Central memory CD8-positive, alpha-beta T cell (primary cell): ENCODE results near the gene SPX.

Source experiments
- ATAC-seq: fragments of 150-1000 bp; cut with Tn5 transposase; replicated peaks from 2 replicates; pipeline ENCODE4 v1.10.0; 2022; ENCODE audit warnings: mild to moderate bottlenecking, moderate FRiP score, moderate number of reproducible peaks; ENCODE audit not compliant: poor library complexity, severe bottlenecking; ENCODE audit errors: extremely low read depth
- DNase-seq, 2 donors: peaks; one replicate each; pipeline ENCODE4 v3.0.0; 2021; ENCODE audit warnings: low spot score in 2 of 2
- H3K27ac Mint-ChIP-seq: one replicate; pipeline ENCODE4 v1.8.0; 2022; ENCODE audit warnings: low read depth, mild to moderate bottlenecking, moderate library complexity, mixed read lengths
- H3K27me3 Mint-ChIP-seq: one replicate; pipeline ENCODE4 v1.8.0; 2022; ENCODE audit warnings: mixed read lengths
- H3K36me3 Mint-ChIP-seq: one replicate; pipeline ENCODE4 v1.8.0; 2022; ENCODE audit warnings: mild to moderate bottlenecking, moderate library complexity, mixed read lengths; ENCODE audit not compliant: insufficient read depth
- H3K4me1 Mint-ChIP-seq: one replicate; pipeline ENCODE4 v1.8.0; 2022; ENCODE audit warnings: mixed read lengths
- H3K4me3 Mint-ChIP-seq: one replicate; pipeline ENCODE4 v1.8.0; 2022; ENCODE audit warnings: mild to moderate bottlenecking, moderate library complexity, mixed read lengths
- H3K9me3 Mint-ChIP-seq: one replicate; pipeline ENCODE4 v1.8.0; 2022; ENCODE audit warnings: mixed read lengths

SPX gene, protein sequence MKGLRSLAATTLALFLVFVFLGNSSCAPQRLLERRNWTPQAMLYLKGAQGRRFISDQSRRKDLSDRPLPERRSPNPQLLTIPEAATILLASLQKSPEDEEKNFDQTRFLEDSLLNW

DNA sequence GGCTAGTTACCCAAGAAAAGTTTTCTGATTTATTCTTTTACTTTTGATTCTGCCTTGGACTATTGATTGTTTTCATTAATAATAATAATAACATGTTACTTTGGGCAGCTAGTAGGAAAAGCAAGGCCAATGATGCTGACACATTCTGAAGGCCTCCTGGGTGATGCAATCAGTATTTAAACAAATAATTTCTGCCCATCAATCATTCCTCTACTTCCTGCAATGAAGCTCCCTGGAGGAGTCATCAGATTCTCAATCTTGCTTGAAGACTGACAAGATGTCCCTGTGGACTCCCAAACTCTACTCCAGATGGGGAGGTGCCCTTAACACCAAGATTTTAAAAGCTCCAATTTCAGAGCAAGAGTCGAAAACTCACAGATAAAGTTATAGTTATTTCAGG is at the start of gene SPX:
Gene SPX, plus strand, starts transcription at position 244 of the 400 bp plus-strand sequence. CDS start 177 bp downstream, outside the sequence.
- DNase-seq (no peak), ATAC-seq (no peak)
- peak within 1 kb of the TSS; percentile 66 for H3K4me3 Mint-ChIP-seq
- peaks cover 3% of the 10 kb centered on the region for H3K36me3 Mint-ChIP-seq
- peaks cover 35% of the 10 kb centered on the region for H3K27me3 Mint-ChIP-seq
- no peaks in the 10 kb centered on the region for H3K4me1 Mint-ChIP-seq
- no peaks in the 10 kb centered on the region for H3K9me3 Mint-ChIP-seq
- H3K27ac Mint-ChIP-seq: no peak within 1 kb of the TSS

DNA sequence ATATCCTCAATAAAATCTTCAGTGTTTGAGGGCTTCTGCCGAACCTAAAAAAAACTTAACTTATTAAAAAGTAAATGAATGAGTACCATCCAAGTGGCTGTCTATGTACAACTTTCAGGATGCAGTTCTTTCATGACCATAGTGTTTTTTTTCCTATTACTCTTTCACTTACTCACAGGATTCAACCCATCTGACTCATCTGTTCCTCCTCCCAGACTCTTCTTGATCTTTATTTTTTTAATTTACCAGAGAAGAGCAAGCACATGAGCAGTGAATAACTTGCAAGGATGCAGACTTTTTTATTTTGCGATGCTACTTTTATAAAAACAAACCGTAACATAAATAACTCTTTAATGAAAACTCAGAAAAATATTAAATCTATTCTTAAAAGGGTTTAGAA is 49.1 kb upstream of the SPX start:
- peaks cover 25% of the 10 kb centered on the region for H3K36me3 Mint-ChIP-seq
- H3K9me3 Mint-ChIP-seq: no peaks in the 10 kb centered on the region
- ATAC-seq (no peak), DNase-seq (no peak)
- no peaks in the 10 kb centered on the region for H3K27me3 Mint-ChIP-seq
- H3K4me3 Mint-ChIP-seq: no peak overlapping the region
- H3K4me1 Mint-ChIP-seq: peaks cover 6% of the 10 kb centered on the region
- H3K27ac Mint-ChIP-seq: no peak overlapping the region

DNA sequence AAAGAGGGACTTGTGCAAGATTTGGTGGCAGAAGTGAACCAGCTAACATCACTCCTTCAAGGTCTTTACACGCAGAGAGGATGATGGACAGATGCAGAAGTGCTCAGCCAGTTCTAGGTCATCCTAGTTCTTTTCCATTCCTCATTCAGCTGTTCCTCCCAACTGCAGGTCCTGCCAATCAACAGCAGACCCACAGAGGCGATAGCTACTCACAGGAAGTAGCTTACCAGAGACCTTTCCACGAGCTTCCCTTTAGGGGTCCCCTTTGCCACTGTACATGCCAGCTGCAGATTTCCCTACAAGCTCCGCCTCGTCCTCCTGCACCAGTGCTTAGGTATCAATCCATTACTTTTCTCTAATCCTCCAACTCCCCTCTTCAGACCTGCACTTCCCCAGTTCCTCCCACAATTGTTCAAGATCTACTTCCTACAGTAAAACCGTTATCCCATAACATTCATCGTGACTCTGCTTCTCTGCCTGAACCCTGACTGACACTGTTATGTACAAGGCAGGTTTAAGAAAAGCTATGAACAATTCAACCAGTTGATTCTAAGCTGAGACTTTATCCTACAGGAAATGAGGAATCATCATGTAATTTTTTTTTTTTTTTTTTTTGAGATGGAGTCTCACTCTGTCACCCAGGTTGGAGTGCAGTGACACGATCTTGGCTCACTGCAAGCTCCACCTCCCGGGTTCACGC is 47.2 kb upstream of the SPX start:
- Mint-ChIP-seq H3K4me1 (peaks cover 6% of the 10 kb centered on the region), H3K27me3 (no peaks in the 10 kb centered on the region), H3K36me3 (peaks cover 21% of the 10 kb centered on the region), H3K4me3 (no peak overlapping the region), H3K27ac (no peak overlapping the region), H3K9me3 (no peaks in the 10 kb centered on the region)
- ATAC-seq (no peak), DNase-seq (no peak)

DNA sequence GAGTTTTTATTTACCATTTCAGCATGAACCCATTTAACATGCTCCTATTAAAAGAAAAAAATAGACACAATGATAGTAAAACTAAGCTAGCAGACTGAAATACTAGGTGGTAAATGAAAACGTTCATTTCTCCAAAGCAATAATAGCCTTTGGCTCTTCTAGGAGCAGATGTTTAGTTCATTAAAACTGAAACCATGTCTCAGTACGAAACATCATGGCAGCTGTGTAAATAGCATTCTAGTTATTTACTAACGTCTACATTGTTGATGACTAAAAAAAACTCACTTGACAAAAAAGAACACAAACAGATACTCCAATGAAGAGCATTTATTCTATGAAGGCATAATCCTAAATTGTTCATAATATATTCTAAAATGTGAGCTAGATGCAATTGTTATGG is 42.6 kb upstream of the SPX start:
- DNase-seq (no peak), ATAC-seq (no peak)
- no peaks in the 10 kb centered on the region for H3K9me3 Mint-ChIP-seq
- H3K27me3 Mint-ChIP-seq: no peaks in the 10 kb centered on the region
- H3K27ac Mint-ChIP-seq: no peak overlapping the region
- peaks cover 8% of the 10 kb centered on the region for H3K36me3 Mint-ChIP-seq
- H3K4me3 Mint-ChIP-seq: no peak overlapping the region
- peaks cover 19% of the 10 kb centered on the region for H3K4me1 Mint-ChIP-seq

DNA sequence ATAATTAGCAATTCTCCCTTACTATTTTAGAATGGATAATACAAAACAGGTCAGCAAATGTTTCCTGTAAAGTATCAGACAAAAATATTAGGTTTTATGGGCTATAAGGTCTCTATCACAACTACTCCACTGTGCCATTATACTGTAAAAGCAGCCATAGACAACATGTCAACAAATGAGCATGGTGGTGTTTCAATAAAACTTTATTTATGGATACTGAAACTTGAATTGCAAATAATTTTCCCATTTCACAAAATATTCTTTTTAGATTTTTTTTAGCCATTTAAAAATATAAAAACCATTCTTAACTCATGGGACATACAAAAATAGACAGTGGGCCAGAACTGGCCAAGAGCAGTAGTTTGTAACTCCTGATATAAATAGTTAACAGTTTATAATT is 40.1 kb upstream of the SPX start:
- Mint-ChIP-seq H3K4me1 (peaks cover 29% of the 10 kb centered on the region), H3K27ac (no peak overlapping the region), H3K9me3 (no peaks in the 10 kb centered on the region), H3K36me3 (peaks cover 21% of the 10 kb centered on the region), H3K27me3 (no peaks in the 10 kb centered on the region), H3K4me3 (no peak overlapping the region)
- DNase-seq: no peak
- no peak for ATAC-seq

DNA sequence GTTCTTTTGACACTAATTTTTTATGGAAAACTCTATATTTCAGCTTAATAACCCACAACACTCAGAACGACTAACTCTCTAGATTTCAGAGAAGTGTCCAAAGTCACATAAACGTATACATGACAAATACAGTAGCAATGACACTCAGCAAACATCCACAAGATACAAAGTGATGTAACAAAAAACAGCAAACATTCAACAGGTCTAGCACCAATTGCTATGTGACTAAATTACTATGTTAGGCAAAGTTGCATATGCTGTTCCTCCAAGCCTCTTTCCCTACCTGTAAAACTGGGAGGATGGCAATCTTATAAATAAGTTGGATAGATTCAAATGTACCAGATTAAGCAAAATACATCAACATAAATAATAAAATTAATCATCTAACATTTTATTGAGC is 26.3 kb upstream of the SPX start:
- Mint-ChIP-seq H3K36me3 (peaks cover 35% of the 10 kb centered on the region), H3K9me3 (no peaks in the 10 kb centered on the region), H3K4me1 (peaks cover 40% of the 10 kb centered on the region), H3K27ac (no peak overlapping the region), H3K27me3 (no peaks in the 10 kb centered on the region), H3K4me3 (no peak overlapping the region)
- ATAC-seq (no peak), DNase-seq (no peak)

DNA sequence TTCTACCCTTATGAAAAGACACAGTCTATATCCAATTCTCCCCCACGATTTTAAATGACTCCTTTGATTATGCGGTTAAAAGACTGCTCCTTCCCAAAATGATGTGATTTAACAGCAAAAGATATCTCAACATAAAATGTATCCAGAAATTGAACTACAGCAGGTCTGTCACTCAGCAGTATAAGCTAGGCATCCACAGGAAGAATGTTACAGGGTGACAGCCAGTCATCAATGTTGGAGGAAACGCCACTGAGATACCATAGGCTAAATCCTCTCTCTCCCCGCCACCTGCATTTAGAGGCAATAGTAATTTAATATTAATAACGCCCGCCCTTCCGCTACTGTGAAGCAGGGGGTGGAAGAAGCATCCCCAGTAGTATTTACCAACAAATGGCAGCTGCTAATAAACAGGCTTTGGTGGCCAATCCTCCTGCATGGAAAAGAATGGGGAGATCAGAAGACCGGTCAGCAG is 25.3 kb upstream of the SPX start:
- DNase-seq (peak; percentile 12 to 14), ATAC-seq (peak; percentile 33)
- H3K36me3 Mint-ChIP-seq: peaks cover 25% of the 10 kb centered on the region
- H3K27ac Mint-ChIP-seq: no peak overlapping the region
- H3K27me3 Mint-ChIP-seq: no peaks in the 10 kb centered on the region
- no peaks in the 10 kb centered on the region for H3K9me3 Mint-ChIP-seq
- peaks cover 40% of the 10 kb centered on the region for H3K4me1 Mint-ChIP-seq
- no peak overlapping the region for H3K4me3 Mint-ChIP-seq

DNA sequence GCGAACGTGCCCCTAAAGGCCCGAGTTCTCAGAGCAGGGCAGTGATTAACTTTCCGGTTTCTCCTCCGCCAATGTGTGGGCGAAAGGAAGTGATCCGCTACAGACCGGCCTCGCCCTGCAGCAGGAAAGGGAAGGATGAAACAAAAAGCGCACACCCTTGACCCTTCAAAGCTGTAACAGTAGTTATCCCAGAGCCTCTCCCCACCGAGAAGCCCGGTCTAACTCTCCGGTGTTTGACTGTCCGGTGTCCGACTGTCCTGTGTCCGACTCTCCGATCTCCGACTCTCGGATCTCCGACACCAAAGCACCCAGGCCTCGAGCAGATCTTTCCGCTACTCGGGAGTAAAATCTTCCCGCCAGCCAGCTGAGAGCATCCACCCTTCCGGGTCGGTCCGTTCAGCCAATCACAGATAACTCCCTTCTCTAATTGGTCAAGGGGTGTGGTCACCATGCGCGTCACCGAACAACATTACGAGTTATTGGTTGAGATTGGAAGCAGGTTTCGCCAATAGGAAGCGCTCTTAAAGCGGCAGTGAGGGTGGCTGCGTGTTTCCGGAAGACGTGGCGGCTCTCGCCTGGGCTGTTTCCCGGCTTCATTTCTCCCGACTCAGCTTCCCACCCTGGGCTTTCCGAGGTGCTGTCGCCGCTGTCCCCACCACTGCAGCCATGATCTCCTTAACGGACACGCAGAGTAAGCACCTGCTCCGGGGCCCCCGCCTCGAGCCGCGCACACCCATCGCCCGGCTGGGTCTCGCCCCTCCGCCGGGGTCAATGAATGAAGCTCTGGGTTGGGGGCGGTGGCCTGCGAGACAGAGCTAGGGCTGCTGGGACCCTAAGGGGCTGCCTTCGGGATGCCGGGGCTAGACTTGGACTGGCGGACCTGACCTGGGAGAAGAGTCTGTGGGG is 24.6 kb upstream of the SPX start, which contains the start of the genes GOLT1B and RECQL:
Gene GOLT1B, plus strand, starts transcription at position 532 of the 906 bp plus-strand sequence. Its CDS starts 135 bp downstream, at position 667.
Gene RECQL, minus strand, starts transcription at position 378 of the 906 bp plus-strand sequence. CDS start 2,065 bp downstream, outside the sequence.
- Mint-ChIP-seq H3K9me3 (no peaks in the 10 kb centered on the region), H3K36me3 (peaks cover 21% of the 10 kb centered on the region), H3K27me3 (no peaks in the 10 kb centered on the region), H3K4me3 (no peak within 1 kb of the TSS), H3K4me1 (peaks cover 40% of the 10 kb centered on the region), H3K27ac (no peak within 1 kb of the TSS)
- DNase-seq (peak; percentile 77 to 88), ATAC-seq (peak; percentile 98)

DNA sequence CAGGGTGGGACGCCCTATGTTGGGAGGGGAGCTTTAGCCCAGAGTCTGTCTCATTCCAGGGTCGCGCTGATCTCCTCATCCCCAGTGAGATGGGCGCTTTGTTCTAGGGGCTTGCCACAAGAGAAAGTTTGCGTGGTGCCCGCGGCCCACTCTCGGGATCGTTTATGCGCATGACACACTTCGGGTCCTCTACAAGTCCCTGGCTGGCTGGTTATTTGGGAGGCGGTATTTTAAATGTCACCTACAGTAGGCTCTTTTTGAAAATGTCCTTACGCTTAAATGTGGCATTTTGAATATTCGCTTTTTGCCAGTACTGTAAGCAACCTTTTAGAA is 24.0 kb upstream of the SPX start:
- no peaks in the 10 kb centered on the region for H3K27me3 Mint-ChIP-seq
- DNase-seq (peak in 1 of 2 donors; percentile 11), ATAC-seq (peak; percentile 10)
- H3K9me3 Mint-ChIP-seq: no peaks in the 10 kb centered on the region
- H3K4me1 Mint-ChIP-seq: peaks cover 40% of the 10 kb centered on the region
- H3K36me3 Mint-ChIP-seq: peaks cover 16% of the 10 kb centered on the region
- no peak overlapping the region for H3K27ac Mint-ChIP-seq
- H3K4me3 Mint-ChIP-seq: no peak overlapping the region

DNA sequence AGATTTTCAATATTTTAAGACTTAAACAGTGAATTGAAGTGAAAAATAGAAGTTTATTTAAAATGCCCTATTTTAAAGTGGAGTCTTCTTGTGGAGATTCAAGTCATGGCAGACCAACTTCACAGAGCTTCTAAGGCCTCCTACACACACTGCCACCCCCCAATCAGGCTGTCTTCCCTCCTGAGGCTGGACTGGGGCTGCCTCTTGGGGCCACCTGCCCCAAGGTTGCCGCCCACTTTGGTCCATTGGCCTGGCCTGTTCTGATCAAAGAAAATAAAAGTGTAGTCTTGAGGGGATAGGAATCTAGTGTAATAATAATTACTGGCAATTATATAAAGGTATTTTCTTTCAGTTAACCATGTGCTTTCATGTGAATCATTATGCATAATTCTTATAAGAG is 23.2 kb upstream of the SPX start:
- no peak overlapping the region for H3K27ac Mint-ChIP-seq
- ATAC-seq: no peak
- H3K36me3 Mint-ChIP-seq: peaks cover 11% of the 10 kb centered on the region
- no peaks in the 10 kb centered on the region for H3K27me3 Mint-ChIP-seq
- H3K9me3 Mint-ChIP-seq: no peaks in the 10 kb centered on the region
- DNase-seq: no peak
- H3K4me1 Mint-ChIP-seq: peaks cover 38% of the 10 kb centered on the region
- no peak overlapping the region for H3K4me3 Mint-ChIP-seq

DNA sequence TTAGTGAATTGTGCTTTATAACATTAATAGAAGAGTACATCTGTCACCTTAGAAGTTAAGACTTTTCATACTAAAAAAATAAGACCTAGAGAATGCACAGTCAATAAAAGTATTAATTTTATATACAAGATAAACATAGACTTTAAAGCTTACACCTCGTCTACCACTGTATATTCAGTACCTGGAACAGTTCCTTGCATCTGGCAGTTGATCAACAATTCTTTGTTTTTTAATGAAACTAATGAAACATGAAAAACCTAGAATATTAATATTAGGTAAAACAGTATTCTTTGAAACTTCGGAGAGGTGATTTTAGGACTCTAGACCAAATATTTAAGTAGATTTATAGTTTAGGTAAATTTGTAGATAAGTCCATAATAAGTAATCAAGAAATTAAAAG is 20.2 kb upstream of the SPX start:
- no peak overlapping the region for H3K27ac Mint-ChIP-seq
- no peak overlapping the region for H3K4me3 Mint-ChIP-seq

DNA sequence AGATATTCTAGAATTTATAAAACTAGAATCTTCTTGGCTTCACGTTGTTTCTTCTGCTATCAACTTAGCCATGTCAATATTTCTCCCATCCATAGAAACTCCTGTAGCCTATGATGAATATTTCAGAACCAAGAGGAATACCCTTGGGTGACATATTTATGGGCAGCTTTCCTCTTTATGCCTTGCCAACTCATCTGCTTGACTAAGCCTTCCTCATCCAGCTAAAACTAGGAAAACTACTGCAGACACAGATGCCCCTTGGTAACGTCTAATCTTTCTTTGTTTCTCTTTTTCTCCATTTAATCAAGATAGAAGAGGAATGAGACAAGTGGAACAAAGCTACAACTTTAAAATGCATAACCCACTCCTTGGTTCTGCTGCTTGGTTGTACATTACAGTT is 18.2 kb upstream of the SPX start:
- Mint-ChIP-seq H3K9me3 (no peaks in the 10 kb centered on the region), H3K4me1 (peaks cover 35% of the 10 kb centered on the region), H3K27ac (peak overlapping the region; percentile 23), H3K36me3 (peaks cover 24% of the 10 kb centered on the region), H3K4me3 (no peak overlapping the region), H3K27me3 (no peaks in the 10 kb centered on the region)
- ATAC-seq: no peak
- DNase-seq: no peak

More for the DNA sequence above, 20.2 kb upstream of the SPX start:
- no peak for ATAC-seq
- Mint-ChIP-seq H3K4me1 (peaks cover 42% of the 10 kb centered on the region), H3K27me3 (no peaks in the 10 kb centered on the region), H3K36me3 (peaks cover 18% of the 10 kb centered on the region), H3K9me3 (no peaks in the 10 kb centered on the region)
- DNase-seq: no peak
